Epithelial cell of proximal tubule (primary cell): ENCODE results near the gene CFTR. TPM values are rescaled to one million over a fixed set of nuclear protein-coding genes. Genes with fewer than 3 reads are reported as not detected.
"Not testable (repeated sequence)": the region's sequence is repeated elsewhere in the genome, so short reads cannot be mapped to it uniquely, and the experiment has no call there.

ENCODE experiments used
- DNase-seq: peaks from one replicate; pipeline ENCODE4 v3.0.0-alpha.2; 2011; ENCODE audit warnings: low read depth
- H3K4me3 ChIP-seq: 2 replicates; pipeline ENCODE4 v1.5.1; 2011; ENCODE audit warnings: low read depth, mild to moderate bottlenecking, low read length
- total RNA-seq: library from RNA; depleted of rRNA; stranded (reverse); fragments of >200 nt; gene quantifications from 2 replicates; pipeline ENCODE4 v1.2.3, GENCODE V29; 2015
- TF ChIP-seq, protein P1 (sequence below): conservative IDR thresholded peaks from 2 replicates; pipeline ENCODE4 v1.5.1; 2012; ENCODE audit warnings: low read depth, mild to moderate bottlenecking, low read length

Gene CFTR
- total RNA-seq, 1 donor from 2014 or later, result 0.98 TPM

DNA sequence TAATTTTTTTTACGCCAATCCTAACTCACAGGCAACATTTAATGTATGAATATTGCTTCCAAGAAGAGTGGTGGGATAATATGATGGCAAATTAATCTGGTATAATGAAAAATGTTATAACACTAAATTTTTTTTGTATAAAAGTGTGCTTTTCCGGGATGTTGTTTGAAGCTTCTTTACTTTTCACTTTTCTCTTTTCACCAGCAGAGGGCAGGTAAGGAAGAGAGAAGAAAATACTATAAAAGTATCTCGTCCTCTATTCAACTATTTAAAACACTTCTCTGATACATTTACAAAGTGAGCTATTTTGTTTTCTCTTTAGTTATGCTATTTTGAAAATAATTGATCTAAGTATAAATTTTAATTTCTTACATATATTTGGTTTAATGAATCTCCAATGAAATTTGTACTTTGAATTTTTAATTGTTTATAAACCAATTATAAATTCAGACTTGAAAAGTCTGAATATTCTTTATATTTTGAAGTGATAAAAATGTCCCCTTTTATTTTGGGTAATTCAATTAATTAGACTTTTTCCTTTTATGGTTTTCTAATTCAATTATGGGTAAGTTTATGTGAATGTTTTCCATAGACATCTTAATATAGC lies 20.7 kb upstream of the CFTR start:
- DNase-seq, result no peak
- TF ChIP-seq, protein P1, sequence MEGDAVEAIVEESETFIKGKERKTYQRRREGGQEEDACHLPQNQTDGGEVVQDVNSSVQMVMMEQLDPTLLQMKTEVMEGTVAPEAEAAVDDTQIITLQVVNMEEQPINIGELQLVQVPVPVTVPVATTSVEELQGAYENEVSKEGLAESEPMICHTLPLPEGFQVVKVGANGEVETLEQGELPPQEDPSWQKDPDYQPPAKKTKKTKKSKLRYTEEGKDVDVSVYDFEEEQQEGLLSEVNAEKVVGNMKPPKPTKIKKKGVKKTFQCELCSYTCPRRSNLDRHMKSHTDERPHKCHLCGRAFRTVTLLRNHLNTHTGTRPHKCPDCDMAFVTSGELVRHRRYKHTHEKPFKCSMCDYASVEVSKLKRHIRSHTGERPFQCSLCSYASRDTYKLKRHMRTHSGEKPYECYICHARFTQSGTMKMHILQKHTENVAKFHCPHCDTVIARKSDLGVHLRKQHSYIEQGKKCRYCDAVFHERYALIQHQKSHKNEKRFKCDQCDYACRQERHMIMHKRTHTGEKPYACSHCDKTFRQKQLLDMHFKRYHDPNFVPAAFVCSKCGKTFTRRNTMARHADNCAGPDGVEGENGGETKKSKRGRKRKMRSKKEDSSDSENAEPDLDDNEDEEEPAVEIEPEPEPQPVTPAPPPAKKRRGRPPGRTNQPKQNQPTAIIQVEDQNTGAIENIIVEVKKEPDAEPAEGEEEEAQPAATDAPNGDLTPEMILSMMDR, result peak; percentile 65

DNA sequence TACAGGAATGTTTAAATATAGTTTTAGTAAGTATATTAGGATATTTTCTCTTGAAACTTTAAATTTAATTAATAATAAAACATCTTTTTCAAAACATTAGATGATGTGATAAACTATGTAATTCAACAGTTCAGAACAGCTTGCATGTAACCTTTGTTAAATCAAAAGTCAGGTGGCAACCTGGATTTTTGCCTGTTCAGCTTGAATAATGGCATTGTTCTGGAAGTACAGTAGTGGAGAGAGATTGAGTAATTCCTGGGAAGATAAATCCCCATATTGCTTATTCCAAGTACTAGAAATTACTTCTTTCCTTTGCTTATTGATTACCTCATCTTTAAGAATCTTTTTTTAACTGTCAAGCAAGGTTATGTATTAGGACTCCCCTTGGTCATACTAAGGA lies 20.1 kb upstream of the CFTR start:
- no peak for DNase-seq
- TF ChIP-seq, protein P1, result no peak
- no peak overlapping the region for H3K4me3 ChIP-seq

More for the DNA sequence above, 20.7 kb upstream of the CFTR start:
- H3K4me3 ChIP-seq, result no peak overlapping the region

DNA sequence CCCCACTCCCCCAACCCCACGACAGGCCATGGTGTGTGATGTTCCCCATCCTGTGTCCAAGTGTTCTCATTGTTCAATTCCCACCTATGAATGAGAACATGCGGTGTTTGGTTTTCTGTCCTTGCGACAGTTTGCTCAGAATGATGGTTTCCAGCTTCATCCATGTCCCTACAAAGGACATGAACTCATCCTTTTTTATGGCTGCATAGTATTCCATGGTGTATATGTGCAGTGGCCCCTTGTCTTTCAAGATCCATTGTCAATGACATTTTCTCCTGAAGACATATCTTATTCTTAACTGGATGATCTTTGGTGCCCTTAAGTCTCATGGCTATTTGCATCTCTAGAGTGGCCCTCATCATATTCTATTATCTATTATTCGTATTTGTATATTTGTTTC lies 19.0 kb upstream of the CFTR start:
- not testable (repeated sequence) for DNase-seq, H3K4me3 ChIP-seq

DNA sequence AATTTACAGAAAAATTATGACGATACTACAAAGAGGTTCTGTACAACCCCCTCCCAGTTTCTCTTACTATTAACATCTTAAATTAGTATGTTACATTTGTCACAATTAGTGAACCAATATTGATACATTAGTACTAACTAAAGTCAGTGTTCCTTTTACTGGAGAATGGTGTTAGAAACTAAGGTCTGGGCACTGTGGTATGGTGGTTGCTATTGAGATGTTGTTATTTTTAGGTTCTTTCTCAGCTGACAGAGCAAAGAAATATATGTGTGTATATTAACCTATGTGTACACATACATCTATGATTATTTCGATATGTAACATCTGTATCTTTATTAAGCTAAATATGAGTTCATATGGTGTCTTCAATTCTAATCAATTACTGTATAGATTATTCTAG lies 11.7 kb upstream of the CFTR start:
- H3K4me3 ChIP-seq, result no peak overlapping the region
- TF ChIP-seq, protein P1, result no peak
- no peak for DNase-seq

- TF ChIP-seq, protein P1, result no peak
- DNase-seq, result no peak
- no peak overlapping the region for H3K4me3 ChIP-seq
Measured at GRCh38 chr7:117470777-117471176, 9.0 kb upstream of the CFTR start.

DNA sequence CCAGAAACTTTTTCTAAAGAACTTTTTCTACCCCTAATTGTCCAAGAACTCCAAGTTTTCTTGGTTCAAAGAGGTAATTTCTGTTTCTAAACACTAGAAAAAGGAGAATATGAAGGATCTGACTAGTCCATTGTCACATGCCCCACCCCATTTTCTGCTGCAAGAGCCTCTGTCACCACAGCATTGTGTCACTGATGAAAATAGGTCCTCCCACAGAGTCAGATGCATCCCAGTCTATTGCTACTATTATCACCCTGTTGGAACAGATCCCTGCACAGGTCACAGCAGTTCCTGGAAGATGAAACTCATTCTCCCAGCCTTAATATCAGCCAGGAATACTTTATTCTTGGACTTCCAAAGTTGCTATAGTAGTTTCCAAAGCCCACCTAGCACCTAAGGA lies 7.5 kb upstream of the CFTR start:
- TF ChIP-seq, protein P1, result no peak
- no peak for DNase-seq

DNA sequence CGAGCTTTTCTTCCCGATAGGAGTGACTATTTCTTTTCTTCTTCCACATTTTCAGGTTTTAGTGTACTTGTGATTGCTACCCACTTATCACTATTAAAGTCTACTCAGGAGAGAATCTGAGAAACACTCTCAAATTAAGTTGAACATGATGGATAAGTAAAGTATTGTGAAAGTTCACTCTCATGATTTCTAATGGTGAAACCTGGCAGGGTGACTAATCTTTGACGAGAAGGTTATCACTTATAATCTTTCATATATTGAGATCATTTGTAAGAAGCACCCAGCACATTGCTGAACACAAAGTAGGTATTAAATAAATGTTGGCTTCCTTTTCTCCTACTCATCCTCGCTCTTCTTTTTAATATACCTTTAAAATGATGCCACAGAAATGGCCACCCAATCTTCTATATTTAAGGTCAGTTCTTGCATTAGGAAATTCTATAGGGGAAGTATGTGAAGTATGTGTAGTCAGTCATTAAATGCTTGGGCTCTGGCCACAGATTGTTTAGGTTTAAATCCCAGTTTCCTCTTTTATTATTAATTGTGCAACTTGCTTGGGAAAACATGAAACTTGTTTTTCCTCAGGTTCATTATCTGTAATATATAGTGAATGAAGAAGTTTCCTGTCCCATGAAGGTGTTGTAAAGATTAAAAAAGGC lies 3.1 kb upstream of the CFTR start:
- TF ChIP-seq, protein P1, result no peak
- no peak for DNase-seq

More for the DNA sequence above, 7.5 kb upstream of the CFTR start:
- no peak overlapping the region for H3K4me3 ChIP-seq

More for the DNA sequence above, 3.1 kb upstream of the CFTR start:
- no peak overlapping the region for H3K4me3 ChIP-seq
